Osteoblast (primary cell): Measurements from ENCODE around the gene AFF3. TPM values are rescaled to one million over a fixed set of nuclear protein-coding genes. Genes with fewer than 3 reads are reported as not detected.

Source experiments
- DNase-seq: peaks from one replicate; pipeline ENCODE4 v3.0.0; 2011; ENCODE audit warnings: low spot score, mixed read lengths; ENCODE audit not compliant: insufficient read length; ENCODE audit errors: missing footprints
- H2AFZ ChIP-seq: 2 replicates; pipeline ENCODE4 v1.6.0; 2011; ENCODE audit warnings: mild to moderate bottlenecking, low read length
- H3K27ac ChIP-seq: 2 replicates; pipeline ENCODE4 v1.5.1; 2011; ENCODE audit warnings: mild to moderate bottlenecking, low read depth, low read length, moderate library complexity
- H3K27me3 ChIP-seq: 2 replicates; pipeline ENCODE4 v1.6.0; 2012; ENCODE audit warnings: mild to moderate bottlenecking, control low read depth, inconsistent platforms, low read length, moderate library complexity; ENCODE audit not compliant: insufficient read depth
- H3K36me3 ChIP-seq: 2 replicates; pipeline ENCODE4 v1.5.1; 2011; ENCODE audit warnings: mild to moderate bottlenecking, low read length, control low read depth, moderate library complexity; ENCODE audit not compliant: insufficient read depth
- H3K4me1 ChIP-seq: 2 replicates; pipeline ENCODE4 v1.5.1; 2011; ENCODE audit warnings: mild to moderate bottlenecking, low read length, control low read depth, moderate library complexity; ENCODE audit not compliant: insufficient read depth
- H3K4me2 ChIP-seq: 2 replicates; pipeline ENCODE4 v1.6.0; 2011; ENCODE audit warnings: mild to moderate bottlenecking, low read length; ENCODE audit not compliant: insufficient read depth
- H3K4me3 ChIP-seq: fragments of 200-600 bp; sonication (generic); 3 replicates; pipeline ENCODE4 v1.5.1; 2012; ENCODE audit warnings: mild to moderate bottlenecking, low read length, inconsistent platforms; ENCODE audit not compliant: insufficient read depth
- H3K79me2 ChIP-seq: 2 replicates; pipeline ENCODE4 v1.6.0; 2012; ENCODE audit warnings: mild to moderate bottlenecking, low read length, control low read depth, inconsistent platforms; ENCODE audit not compliant: insufficient read depth
- H3K9me3 ChIP-seq: 2 replicates; pipeline ENCODE4 v1.5.1; 2011; ENCODE audit warnings: low read depth, low read length, control low read depth
- H4K20me1 ChIP-seq: 2 replicates; pipeline ENCODE4 v1.6.0; 2012; ENCODE audit warnings: mild to moderate bottlenecking, low read length, control low read depth; ENCODE audit not compliant: insufficient read depth
- total RNA-seq: library from RNA; depleted of rRNA; stranded (reverse); fragments of >200 nt; gene quantifications from 2 replicates; pipeline ENCODE4 v1.2.3, GENCODE V29; 2012
- TF ChIP-seq, protein P1 (sequence below): IDR thresholded peaks from 2 replicates; pipeline ENCODE4 v1.5.1; 2011; ENCODE audit warnings: mild to moderate bottlenecking, low read depth, low read length, moderate library complexity; ENCODE audit errors: extremely low read depth

AFF3 gene
- total RNA-seq, 1 donor: 4.3 TPM

DNA sequence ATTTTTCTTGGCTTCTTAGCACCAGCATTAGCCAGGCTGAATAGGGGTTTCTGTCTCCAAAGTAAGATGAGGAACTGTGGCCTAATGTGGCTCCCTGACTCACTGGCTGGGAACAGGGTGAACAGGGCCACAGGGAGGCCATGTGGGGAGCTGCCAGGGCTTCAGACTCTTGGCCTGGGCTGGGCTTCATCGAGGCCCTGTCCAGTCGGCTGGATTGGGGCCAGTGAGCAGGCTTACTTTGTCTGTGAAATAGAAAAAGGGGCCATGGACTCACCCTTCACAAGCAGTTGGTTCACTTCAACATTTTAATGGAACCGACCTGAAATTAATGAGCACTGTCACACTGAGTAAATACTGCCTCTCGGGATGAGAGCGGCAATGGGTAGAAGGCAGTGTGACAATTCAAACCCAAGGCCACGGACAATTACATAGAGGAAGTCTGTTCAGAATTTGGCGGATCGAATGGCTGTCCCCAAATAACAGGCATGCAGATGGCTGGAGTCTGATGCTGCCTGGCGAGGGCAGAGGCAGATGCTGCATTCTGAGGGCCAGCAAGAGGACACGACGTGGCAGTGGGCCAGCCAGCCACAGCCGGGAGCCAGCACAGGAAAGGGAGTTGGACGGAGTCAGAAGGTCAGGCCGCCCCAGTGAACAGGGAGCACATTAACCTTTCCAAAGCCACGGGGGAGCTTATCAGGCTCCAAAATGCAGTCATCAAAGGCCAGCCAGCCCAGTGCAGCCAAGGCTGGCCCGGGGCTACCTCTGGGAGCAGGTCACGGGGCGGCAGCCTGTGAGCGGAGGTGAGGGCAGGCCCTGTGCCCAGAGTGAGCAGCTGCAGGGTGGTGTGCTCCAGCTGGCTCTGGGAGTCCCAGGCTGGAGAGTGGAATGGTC is 506.0 kb downstream of the AFF3 start:
- Histone ChIP-seq H3K4me1 (no peaks in the 10 kb centered on the region), H3K36me3 (no peaks in the 10 kb centered on the region), H3K79me2 (no peaks in the 10 kb centered on the region), H2AFZ (no peak overlapping the region), H4K20me1 (no peaks in the 10 kb centered on the region), H3K9me3 (no peaks in the 10 kb centered on the region), H3K27ac (no peak overlapping the region), H3K27me3 (no peaks in the 10 kb centered on the region), H3K4me2 (no peak overlapping the region), H3K4me3 (no peak overlapping the region)
- TF ChIP-seq, protein P1, sequence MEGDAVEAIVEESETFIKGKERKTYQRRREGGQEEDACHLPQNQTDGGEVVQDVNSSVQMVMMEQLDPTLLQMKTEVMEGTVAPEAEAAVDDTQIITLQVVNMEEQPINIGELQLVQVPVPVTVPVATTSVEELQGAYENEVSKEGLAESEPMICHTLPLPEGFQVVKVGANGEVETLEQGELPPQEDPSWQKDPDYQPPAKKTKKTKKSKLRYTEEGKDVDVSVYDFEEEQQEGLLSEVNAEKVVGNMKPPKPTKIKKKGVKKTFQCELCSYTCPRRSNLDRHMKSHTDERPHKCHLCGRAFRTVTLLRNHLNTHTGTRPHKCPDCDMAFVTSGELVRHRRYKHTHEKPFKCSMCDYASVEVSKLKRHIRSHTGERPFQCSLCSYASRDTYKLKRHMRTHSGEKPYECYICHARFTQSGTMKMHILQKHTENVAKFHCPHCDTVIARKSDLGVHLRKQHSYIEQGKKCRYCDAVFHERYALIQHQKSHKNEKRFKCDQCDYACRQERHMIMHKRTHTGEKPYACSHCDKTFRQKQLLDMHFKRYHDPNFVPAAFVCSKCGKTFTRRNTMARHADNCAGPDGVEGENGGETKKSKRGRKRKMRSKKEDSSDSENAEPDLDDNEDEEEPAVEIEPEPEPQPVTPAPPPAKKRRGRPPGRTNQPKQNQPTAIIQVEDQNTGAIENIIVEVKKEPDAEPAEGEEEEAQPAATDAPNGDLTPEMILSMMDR: no peak
- DNase-seq: peak; percentile 83

DNA sequence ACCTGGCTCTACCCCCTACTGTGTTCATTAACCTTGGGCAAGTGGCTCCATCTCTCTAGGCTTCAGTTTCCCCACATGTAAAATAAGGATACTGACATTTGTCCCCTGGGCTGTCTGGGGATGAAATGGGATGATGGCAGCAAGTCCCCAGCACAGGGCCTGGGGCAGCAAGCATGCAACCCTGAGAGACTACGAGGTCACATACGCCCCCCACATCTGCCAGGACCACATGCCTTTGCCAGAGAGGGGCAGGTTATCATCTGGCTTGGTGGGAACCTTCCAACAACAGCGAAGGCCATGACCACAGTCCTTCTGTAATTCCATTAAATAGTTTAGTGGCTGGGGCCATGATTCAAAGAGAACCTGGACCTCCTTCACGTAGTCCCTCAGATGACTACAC is 506.7 kb downstream of the AFF3 start:
- Histone ChIP-seq H3K9me3 (no peaks in the 10 kb centered on the region), H4K20me1 (no peaks in the 10 kb centered on the region), H3K4me1 (no peaks in the 10 kb centered on the region), H3K4me3 (no peak overlapping the region), H2AFZ (no peak overlapping the region), H3K27ac (no peak overlapping the region), H3K27me3 (no peaks in the 10 kb centered on the region), H3K4me2 (no peak overlapping the region), H3K79me2 (no peaks in the 10 kb centered on the region), H3K36me3 (no peaks in the 10 kb centered on the region)
- TF ChIP-seq, protein P1: no peak
- no peak for DNase-seq

DNA sequence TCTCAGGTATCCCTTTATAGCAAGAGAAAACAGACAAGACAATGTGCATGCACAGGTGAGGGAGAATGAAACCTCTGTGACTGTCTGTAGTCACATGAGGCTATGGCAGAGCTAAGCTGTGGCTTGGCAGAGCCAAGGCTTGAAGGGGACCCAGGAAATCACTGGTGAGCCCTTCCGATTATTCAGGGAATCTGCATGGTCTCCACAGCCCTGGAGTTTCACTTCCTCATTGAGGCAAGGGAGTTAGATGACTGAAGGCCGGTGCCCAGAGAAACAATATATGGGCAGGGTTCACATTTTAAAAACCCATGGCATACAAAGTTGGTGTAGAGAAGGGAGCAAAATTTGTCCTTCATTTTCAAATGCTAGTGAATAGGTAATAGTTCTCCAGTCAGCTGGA is 508.2 kb downstream of the AFF3 start:
- no peak overlapping the region for H2AFZ ChIP-seq
- no peaks in the 10 kb centered on the region for H3K27me3 ChIP-seq
- no peak overlapping the region for H3K27ac ChIP-seq
- H3K79me2 ChIP-seq: no peaks in the 10 kb centered on the region
- TF ChIP-seq, protein P1: no peak
- no peaks in the 10 kb centered on the region for H3K36me3 ChIP-seq
- H4K20me1 ChIP-seq: no peaks in the 10 kb centered on the region
- no peaks in the 10 kb centered on the region for H3K4me1 ChIP-seq
- H3K4me2 ChIP-seq: no peak overlapping the region
- no peaks in the 10 kb centered on the region for H3K9me3 ChIP-seq
- no peak for DNase-seq
- H3K4me3 ChIP-seq: no peak overlapping the region

DNA sequence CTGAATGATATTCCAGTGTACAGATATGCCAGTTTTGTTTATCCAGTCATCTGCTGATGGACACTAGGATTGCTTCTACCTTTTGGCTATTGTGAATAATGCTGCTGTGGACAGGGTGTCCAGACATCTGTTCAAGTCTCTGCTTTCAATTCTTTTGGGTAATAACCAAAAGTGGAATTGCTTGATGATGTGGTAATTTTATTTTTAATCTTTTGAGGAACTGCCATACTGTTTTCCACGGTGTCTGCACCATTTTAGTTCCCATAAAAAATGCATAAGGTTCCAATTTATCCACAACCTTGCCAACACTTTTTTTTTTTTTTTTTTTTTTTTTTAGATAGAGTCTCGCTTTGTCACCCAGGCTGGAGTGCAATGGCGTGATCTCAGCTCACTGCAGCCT is 510.7 kb downstream of the AFF3 start:
- Histone ChIP-seq H3K9me3 (no peaks in the 10 kb centered on the region), H3K4me2 (no peak overlapping the region), H3K27ac (no peak overlapping the region), H3K4me1 (no peaks in the 10 kb centered on the region), H3K27me3 (no peaks in the 10 kb centered on the region), H3K36me3 (no peaks in the 10 kb centered on the region), H4K20me1 (no peaks in the 10 kb centered on the region), H3K79me2 (no peaks in the 10 kb centered on the region), H2AFZ (no peak overlapping the region), H3K4me3 (no peak overlapping the region)
- DNase-seq: no peak
- TF ChIP-seq, protein P1: no peak
